Myometrial cell (primary cell): ENCODE results near the gene HOXA1. TPM values are rescaled to one million over a fixed set of nuclear protein-coding genes. Genes with fewer than 3 reads are reported as not detected.

Source experiments
- total RNA-seq: library from RNA; depleted of rRNA; stranded (reverse); fragments of >200 nt; gene quantifications from 2 replicates; pipeline ENCODE4 v1.2.3, GENCODE V29; 2015

The HOXA1 gene
- total RNA-seq: 1.7 and 2.1 TPM in 2 replicates

DNA sequence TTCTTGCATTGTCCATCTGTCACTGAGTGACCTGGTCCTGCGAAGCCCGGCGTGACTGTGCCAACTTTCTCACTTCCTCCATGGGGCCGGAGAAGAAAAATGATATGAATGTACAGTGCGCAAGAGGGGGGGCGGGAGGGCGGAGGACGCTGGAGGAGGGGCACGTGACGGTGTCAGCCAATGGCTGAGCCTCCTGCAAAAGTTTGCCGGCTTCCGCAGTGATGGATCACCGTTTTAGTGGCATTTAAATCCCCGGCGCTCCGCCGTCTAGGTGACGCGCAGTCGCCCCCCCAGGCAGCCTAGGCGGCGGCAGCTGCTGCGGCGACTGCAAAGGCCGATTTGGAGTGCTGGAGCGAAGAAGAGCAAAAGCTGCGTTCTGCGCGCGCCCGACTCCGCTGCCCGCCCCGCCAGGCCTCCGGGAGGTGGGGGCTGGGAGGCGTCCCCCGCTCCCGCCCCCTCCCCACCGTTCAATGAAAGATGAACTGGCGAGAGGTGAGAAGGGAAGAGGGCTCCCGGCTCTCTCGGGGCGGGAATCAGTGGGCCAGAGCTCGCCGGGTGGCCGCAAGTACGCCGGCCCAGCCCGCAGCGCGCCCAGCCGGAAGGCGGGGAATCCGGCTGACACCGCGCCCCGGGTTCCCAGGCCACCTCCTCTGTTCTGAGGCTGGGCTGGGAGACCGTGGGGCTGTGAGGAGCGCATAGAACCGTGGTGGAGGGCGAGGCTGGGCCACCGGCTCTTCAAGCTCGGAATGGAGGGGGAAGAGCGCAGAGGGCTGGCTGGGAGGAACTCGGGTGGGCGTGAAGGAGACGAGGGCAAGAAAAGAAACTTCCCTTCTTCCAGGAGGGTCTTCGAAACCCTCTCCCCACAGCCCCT lies at the start of gene HOXA1:
Gene HOXA1, minus strand, starts transcription at position 104 of the 871 bp plus-strand sequence. Its CDS starts 88 bp downstream, at position 16.

DNA sequence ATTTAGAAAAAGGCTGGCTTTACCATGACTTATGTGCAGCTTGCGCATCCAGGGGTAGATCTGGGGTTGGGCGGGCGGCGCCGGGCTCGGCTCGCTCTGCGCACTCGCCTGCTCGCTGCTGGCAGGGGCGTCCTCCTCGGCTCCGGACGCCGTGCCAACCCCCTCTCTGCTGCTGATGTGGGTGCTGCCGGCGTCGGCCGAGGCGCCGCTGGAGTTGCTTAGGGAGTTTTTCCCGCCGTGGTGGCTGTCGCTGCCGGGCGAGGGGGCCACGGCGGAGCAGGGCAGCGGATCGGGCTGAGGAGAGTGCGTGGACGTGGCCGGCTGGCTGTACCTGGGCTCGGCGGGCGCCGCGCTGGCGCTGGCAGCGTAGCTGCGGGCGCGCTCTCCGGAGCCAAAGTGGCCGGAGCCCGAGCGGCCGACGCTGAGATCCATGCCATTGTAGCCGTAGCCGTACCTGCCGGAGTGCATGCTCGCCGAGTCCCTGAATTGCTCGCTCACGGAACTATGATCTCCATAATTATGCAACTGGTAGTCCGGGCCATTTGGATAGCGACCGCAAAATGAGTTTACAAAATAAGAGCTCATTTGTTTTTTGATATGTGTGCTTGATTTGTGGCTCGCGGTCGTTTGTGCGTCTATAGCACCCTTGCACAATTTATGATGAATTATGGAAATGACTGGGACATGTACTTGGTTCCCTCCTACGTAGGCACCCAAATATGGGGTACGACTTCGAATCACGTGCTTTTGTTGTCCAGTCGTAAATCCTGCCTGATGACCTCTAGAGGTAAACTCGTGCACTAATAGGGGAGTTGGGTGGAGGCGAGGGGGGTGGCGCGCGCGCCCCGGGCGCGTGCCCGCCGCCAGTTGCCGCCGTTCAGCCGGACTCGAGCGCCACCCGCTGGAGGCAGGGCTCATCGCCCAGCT lies 47.5 kb upstream of the HOXA1 start, which contains the start of gene HOXA5:
Gene HOXA5, minus strand, starts transcription at position 659 of the 927 bp plus-strand sequence. Its CDS starts 74 bp downstream, at position 585.

DNA sequence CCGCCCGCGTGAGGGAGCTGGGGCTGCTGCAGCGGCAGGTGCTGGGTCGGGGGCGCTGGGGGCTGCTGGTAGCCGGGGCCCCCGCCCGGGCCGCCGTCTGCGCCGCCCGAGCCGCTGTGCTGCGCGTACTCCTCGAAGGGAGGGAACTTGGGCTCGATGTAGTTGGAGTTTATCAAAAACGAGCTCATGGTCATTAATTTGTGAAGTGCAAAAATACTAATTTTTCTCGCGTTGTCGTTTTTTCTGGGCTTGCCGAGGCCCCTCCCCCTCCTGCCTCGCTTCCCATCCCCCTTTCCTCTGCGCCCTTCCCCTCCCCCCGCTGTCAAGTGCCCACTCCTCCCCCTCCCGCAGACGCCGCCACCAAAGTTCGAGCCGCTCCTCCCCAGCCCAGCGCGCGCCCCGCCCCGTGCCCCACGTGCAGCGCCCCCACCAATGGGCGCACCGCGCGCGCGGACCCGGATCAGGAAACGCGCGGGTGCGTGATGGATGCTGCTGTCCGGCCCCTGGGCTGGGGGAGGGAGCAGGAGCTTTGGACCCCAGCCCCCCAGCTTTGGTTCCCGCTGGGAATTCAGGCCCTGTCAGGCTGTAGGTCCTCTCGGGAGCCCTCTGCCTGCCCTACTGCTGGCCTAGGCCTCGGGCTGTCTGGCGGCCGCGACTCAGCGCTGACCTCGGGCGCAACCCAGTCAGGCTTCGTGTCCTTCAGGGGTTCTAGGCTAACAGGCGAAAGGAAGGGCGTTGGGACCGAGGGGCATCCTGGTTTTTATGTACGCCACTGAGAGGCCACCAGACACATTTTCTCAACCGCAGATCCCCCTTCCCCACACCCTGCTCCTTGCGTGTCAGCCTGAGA lies 35.0 kb upstream of the HOXA1 start, which contains the start of gene HOXA4:
Gene HOXA4, minus strand, starts transcription at position 218 of the 850 bp plus-strand sequence. Its CDS starts 24 bp downstream, at position 194.

DNA sequence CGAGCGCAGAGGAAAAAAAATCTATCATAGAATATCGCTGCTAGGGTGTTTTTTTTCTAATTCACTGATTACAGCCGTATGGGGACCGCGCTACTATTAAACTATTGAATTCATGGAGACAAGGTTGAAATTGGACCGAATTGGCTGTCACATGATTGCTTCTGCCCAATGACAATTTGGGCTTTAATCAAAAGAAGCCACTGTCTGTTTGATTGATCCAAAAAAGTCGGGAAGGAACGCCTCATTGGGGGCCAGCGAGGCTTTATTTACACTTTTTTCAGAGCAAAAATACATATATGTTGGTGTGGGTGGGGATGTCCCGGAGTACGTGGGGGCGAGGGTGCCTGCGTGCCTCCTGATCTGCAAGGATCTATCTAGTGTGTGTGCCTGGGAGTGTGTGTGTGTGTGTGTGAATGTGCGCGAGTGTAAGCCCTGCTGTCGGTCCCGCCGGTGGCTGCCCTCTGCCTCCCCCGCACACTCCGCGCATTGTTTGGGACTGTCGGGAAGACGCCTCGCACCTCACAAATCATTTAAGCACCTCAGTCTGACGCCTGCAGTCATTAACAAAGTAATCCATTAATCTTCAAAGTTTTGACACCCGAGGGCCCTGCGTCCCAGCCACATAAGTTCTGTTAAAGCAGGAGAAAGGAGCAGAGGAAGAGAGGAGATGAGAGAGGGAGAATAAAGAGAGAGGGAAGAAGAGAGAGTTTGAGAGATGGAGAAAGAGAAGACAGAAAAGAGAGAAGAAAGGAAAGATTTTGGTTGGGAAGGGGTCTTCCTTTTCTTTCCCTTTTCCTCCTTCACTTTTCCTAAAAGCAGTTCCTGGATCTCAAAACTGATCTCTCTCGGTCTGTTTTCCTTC lies 7.0 kb upstream of the HOXA1 start, which contains the start of gene HOXA2:
Gene HOXA2, minus strand, starts transcription at position 103 of the 862 bp plus-strand sequence. CDS start 183 bp downstream, outside the sequence.

Other genes with a start within 250 kb of the HOXA1 start
- gene SKAP2, start 231.4 kb downstream of the HOXA1 start, total RNA-seq: 19.6 and 24.3 TPM in 2 replicates
- gene HOXA2, start 6.7 kb upstream of the HOXA1 start, total RNA-seq: 0.53 TPM in 1 of 2 replicates, not detected in the other
- 0.89 TPM in 1 of 2 replicates, not detected in the other for gene HOXA4, start 34.8 kb upstream of the HOXA1 start, total RNA-seq
- 1.7 and 6.2 TPM in 2 replicates for gene HOXA5, start 47.7 kb upstream of the HOXA1 start, total RNA-seq
- gene HOXA6, start 51.8 kb upstream of the HOXA1 start, total RNA-seq: 3.2 TPM in 1 of 2 replicates, not detected in the other
- 0.18 TPM in 1 of 2 replicates, not detected in the other for gene HOXA3, start 56.6 kb upstream of the HOXA1 start, total RNA-seq
- 2.6 and 4.8 TPM in 2 replicates for gene HOXA7, start 60.7 kb upstream of the HOXA1 start, total RNA-seq
- 17.9 and 23.2 TPM in 2 replicates for gene HOXA9, start 69.5 kb upstream of the HOXA1 start, total RNA-seq
- 22.7 and 24.8 TPM in 2 replicates for gene HOXA10, start 78.3 kb upstream of the HOXA1 start, total RNA-seq
- 28.4 and 32.6 TPM in 2 replicates for gene HOXA11, start 89.2 kb upstream of the HOXA1 start, total RNA-seq
- gene HOXA13, start 104.1 kb upstream of the HOXA1 start, total RNA-seq: 11.0 and 18.8 TPM in 2 replicates
- 0.86 TPM in 1 of 2 replicates, not detected in the other for gene EVX1, start 146.8 kb upstream of the HOXA1 start, total RNA-seq